ENCODE measurements around the gene TST. TPM values are rescaled to one million over a fixed set of nuclear protein-coding genes. Genes with fewer than 3 reads are reported as not detected.
A peak's percentile ranks its signal among the peaks of the same experiment; 100 is the strongest.

The TST gene
- total and polyA plus RNA-seq, 2 of the 8 experiments (the other 6 are each of a cell fraction or from before 2014, with no cell fraction given) = 22.6 to 61.6 TPM

- TF ChIP-seq RXRA (IDR thresholded peaks at IDR 0.05; ENCODE audit: insufficient read depth, low read depth, low read length) (no peak), CEBPB (IDR thresholded peaks at IDR 0.05; ENCODE audit: low read depth, low read length) (no peak), CTCF (IDR thresholded peaks at IDR 0.05; ENCODE audit: control extremely low read depth in 1 of 3, insufficient read depth in 1 of 3, low read depth in 1 of 3, low read length in 3 of 3) (peak; percentile 73 to 92 (median 81)), YY1 (IDR thresholded peaks at IDR 0.05; ENCODE audit: low read depth, low read length) (no peak), TCF12 (IDR thresholded peaks at IDR 0.05; ENCODE audit: low read depth, low read length) (no peak), ATF2 (IDR thresholded peaks at IDR 0.05; ENCODE audit: low read length) (no peak), FOSL1 (IDR thresholded peaks at IDR 0.05; ENCODE audit: insufficient read depth, low read depth, low read length) (no peak), RAD21 (IDR thresholded peaks at IDR 0.05 in 1 of 2, conservative IDR thresholded peaks at IDR 0.05 in 1 of 2; ENCODE audit: low read depth in 2 of 2, low read length in 2 of 2) (peak; percentile 17 to 47; a peak in 3 of 4 replicates), SP2 (IDR thresholded peaks at IDR 0.05; ENCODE audit: low read length) (no peak), TAF7 (optimal IDR thresholded peaks at IDR 0.05; ENCODE audit: borderline replicate concordance, low read depth, low read length) (no peak), ASH2L (IDR thresholded peaks at IDR 0.05; ENCODE audit: low read length) (no peak), CBX8 (IDR thresholded peaks at IDR 0.05; ENCODE audit: borderline replicate concordance, low read depth, low read length) (no peak), SIX5 (IDR thresholded peaks at IDR 0.05; ENCODE audit: low read depth, low read length) (no peak), KDM5A (IDR thresholded peaks at IDR 0.05; ENCODE audit: low read length) (no peak), E2F6 (IDR thresholded peaks at IDR 0.05) (no peak), SP4 (IDR thresholded peaks at IDR 0.05; ENCODE audit: low read length) (no peak)
Measured at GRCh38 chr22:37021710-37022482, 2.6 kb upstream of the TST start (continued).

Data from H1 (cell line).